Measurements from ENCODE around the gene MEIS1.
"Not testable (repeated sequence)": the region's sequence is repeated elsewhere in the genome, so short reads cannot be mapped to it uniquely, and the experiment has no call there.

DNA sequence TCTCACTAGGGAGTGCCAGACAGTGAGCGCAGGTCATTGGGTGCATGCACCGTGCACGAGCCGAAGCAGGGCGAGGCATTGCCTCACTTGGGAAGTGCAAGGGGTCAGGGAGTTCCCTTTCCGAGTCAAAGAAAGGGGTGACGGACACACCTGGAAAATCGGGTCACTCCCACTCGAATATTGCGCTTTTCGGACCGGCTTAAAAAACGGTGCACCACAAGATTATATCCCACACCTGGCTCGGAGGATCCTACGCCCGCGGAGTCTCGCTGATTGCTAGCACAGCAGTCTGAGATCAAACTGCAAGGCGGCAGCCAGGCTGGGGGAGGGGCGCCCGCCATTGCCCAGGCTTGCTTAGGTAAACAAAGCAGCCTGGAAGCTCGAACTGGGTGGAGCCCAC, 43.7 kb upstream of the MEIS1 start:
- not testable (repeated sequence) for TF ChIP-seq EZH2 (IDR thresholded peaks at IDR 0.05); POLR2AphosphoS5 (IDR thresholded peaks at IDR 0.05; ENCODE audit: borderline replicate concordance, low read depth, low read length); FOXP2 (optimal IDR thresholded peaks at IDR 0.05; ENCODE audit: control extremely low read depth, extremely low read length, insufficient read depth)
